ENCODE results near the gene TMEM80.

GRCh38 chr11:724049-724777 is 28.6 kb downstream of the TMEM80 start:
- TF ChIP-seq CTCF (IDR thresholded peaks at IDR 0.05) = no peak
- no peak for TF ChIP-seq POLR2A (IDR thresholded peaks at IDR 0.05)

Data from lower leg skin (tissue), 3 donors.